SK-N-MC (cell line): ENCODE measurements around the gene DNAJC27.

ENCODE experiments used
- EZH2 ChIP-seq: fragments of 200-600 bp; sonication (generic); IDR thresholded peaks from one replicate; pipeline ENCODE4 v1.6.1; 2017; ENCODE audit warnings: antibody characterized with exemption
- FOXP2 ChIP-seq: optimal IDR thresholded peaks from 2 replicates; pipeline ENCODE3; 2011; ENCODE audit warnings: mild to moderate bottlenecking, moderate library complexity; ENCODE audit not compliant: insufficient read depth; ENCODE audit errors: extremely low read length, control extremely low read depth
- POLR2AphosphoS5 ChIP-seq: IDR thresholded peaks from 2 replicates; pipeline ENCODE4 v1.6.1; 2012; ENCODE audit warnings: mild to moderate bottlenecking, low read depth, low read length, borderline replicate concordance

DNA sequence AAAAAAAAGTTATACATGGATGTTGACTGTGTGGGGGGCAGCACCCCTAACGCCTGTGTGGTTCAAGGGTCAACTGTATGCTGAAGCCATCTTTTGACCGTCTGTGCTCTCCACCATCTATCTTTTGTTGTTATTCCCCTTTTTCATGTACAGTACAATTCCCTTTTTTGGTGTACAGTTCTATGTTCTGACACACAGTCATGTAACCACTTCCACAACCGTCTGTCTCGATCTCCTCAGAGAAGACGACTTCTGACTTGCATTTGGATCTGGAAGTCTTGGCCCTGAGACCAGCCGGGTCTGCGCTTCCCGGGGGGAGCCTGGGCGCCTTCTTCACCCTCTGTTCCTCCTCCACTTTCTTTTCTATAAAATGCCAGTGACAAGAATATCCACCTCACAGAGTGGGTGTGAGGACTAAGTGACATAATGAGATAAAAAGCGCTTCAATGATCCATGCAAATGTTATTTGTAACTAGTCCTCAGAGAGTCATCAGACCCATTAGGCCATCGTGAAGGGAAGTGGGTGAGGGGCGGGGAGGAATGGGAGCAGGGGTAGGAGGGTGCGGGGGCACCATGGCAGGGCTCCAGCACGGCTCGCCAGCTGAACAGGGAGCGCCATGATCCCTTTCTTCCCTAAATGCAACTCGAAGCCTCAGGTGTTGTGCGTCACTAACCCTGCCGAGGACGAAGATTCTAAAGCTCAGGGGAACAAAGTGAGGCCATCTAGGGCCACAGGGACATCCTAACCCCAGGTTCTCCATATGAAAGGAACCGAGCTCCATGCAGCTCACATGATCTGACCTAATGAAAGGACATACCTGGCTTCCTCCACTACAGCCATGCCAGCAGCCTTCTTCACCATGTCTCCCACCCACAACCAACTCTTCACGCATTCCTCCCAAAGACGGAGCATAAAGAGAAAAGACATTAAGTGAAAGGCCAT lies 68.3 kb downstream of the DNAJC27 start:
- TF ChIP-seq EZH2 (no peak), POLR2AphosphoS5 (no peak), FOXP2 (no peak)
